ENCODE results near the gene KCNB1.
A peak's percentile ranks its signal among the peaks of the same experiment; 100 is the strongest.

Gene KCNB1

DNA sequence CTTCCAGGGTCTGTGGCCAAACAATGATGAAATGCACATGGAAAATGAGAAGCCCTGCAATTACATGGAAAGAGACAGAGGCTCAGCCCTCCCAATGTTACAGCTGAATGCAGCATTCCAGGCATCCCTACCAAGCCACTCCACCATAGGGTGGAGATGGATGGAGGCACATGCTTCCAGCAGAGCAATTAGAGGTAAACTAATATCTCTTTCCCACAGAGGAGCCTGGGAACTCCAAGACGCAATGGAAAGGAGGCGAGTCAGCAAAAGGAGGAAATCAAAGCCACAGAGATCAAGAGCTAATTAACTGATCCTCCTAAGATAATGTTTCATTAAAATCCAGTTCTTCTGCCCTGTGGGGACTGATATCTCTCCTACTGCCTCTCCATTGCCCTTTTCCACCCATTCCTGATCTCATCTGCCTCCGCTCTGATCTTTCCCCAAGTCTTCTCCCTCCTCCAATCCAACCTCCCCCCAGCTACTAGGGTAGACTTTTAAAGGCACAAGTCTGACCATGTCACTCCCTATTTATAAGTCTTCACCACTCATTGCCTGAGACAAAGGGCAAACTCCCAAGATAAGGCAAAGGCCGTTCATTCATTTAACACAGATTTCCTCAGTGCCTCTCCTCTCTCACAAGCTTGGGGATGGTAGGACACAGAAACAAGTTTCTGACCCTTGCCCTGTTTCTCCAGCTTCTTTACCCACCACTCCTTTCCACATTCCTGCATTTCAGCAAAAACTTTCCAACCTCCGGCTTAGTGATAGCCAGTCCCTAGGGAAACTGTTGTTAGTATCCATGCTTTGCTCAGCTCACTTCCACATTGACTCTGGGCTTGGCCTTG lies 14.3 kb upstream of the KCNB1 start:
- Histone ChIP-seq H3K27me3 (ENCODE audit: control insufficient read depth, insufficient read depth, low read length) (no peaks in the 10 kb centered on the region), H3K4me3 (ENCODE audit: low read length) (no peak overlapping the region), H3K9me3 (ENCODE audit: control insufficient read depth, low read depth, low read length) (no peaks in the 10 kb centered on the region), H3K36me3 (ENCODE audit: control insufficient read depth, low read depth, low read length) (no peaks in the 10 kb centered on the region), H3K9ac (ENCODE audit: low read length) (no peak overlapping the region), H3K4me1 (ENCODE audit: control insufficient read depth, low read depth, low read length) (peaks cover 3% of the 10 kb centered on the region), H3K27ac (ENCODE audit: low read length) (no peak overlapping the region)

DNA sequence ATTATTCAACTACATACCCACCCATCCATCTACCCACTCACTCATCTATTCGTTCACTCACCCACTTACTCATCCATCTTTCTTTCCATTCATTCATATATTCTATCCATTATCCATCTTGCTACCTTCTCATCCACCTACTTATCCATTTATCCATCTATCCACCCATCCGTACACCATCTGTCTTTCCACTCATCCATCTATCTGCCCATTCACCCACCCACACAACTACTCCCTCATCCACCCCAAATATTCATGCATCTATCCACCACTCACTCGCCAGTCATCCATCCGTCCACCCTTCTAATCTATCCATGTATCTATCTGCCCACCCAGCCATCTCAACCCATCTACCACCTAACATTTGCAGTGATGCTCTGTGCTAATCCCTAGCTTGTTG lies 13.6 kb upstream of the KCNB1 start:
- Histone ChIP-seq H3K4me3 (ENCODE audit: low read length) (no peak overlapping the region), H3K4me1 (ENCODE audit: control insufficient read depth, low read depth, low read length) (peaks cover 3% of the 10 kb centered on the region), H3K9me3 (ENCODE audit: control insufficient read depth, low read depth, low read length) (no peaks in the 10 kb centered on the region), H3K27ac (ENCODE audit: low read length) (no peak overlapping the region), H3K27me3 (ENCODE audit: control insufficient read depth, insufficient read depth, low read length) (no peaks in the 10 kb centered on the region), H3K36me3 (ENCODE audit: control insufficient read depth, low read depth, low read length) (no peaks in the 10 kb centered on the region), H3K9ac (ENCODE audit: low read length) (no peak overlapping the region)

DNA sequence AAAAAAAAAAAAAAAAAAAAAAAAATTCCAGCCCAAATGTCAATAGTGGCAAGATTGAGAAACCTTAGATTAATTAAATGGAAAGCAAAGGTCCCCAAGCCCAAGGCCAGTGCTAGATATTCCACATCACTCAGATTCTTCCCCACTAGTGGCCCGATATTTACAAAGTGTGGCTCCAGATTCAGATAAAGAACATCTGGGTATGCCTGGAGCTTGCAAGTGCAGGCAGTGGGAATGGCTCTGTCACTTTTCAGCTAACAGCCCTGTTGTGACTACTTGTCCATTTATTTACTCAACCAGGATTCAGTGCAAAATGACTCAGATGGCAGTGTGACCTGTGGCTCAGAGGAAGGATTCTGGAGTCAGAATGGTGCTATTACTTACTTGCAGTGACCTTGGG lies 8.2 kb upstream of the KCNB1 start:
- Histone ChIP-seq H3K27ac (ENCODE audit: low read length) (no peak overlapping the region), H3K4me1 (ENCODE audit: control insufficient read depth, low read depth, low read length) (no peaks in the 10 kb centered on the region), H3K9me3 (ENCODE audit: control insufficient read depth, low read depth, low read length) (no peaks in the 10 kb centered on the region), H3K9ac (ENCODE audit: low read length) (no peak overlapping the region), H3K36me3 (ENCODE audit: control insufficient read depth, low read depth, low read length) (no peaks in the 10 kb centered on the region), H3K27me3 (ENCODE audit: control insufficient read depth, insufficient read depth, low read length) (peaks cover 5% of the 10 kb centered on the region), H3K4me3 (ENCODE audit: low read length) (no peak overlapping the region)

DNA sequence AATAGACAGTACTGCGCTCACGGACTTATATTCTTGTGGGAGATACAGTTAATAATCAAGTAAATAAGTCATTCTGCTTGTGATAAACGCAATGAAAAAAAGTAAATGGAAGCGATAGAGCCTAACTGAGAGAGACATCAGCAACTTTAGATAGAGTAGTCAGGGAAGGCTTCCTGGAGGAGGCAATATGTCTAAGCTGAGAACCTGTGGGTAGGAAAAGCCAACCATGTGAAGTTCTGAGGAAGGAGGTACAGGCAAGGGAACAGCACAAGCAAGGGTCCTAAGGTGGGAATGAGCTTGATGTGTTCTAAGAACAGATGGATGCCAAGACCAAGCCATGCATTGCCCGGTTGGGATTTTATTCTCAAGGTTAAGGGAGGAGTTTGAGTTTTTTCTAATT lies 7.2 kb upstream of the KCNB1 start:
- H3K27ac ChIP-seq (ENCODE audit: low read length), result no peak overlapping the region
- no peaks in the 10 kb centered on the region for H3K9me3 ChIP-seq (ENCODE audit: control insufficient read depth, low read depth, low read length)
- H3K27me3 ChIP-seq (ENCODE audit: control insufficient read depth, insufficient read depth, low read length), result peaks cover 14% of the 10 kb centered on the region
- H3K4me1 ChIP-seq (ENCODE audit: control insufficient read depth, low read depth, low read length), result no peaks in the 10 kb centered on the region
- H3K36me3 ChIP-seq (ENCODE audit: control insufficient read depth, low read depth, low read length), result no peaks in the 10 kb centered on the region
- H3K9ac ChIP-seq (ENCODE audit: low read length), result no peak overlapping the region
- no peak overlapping the region for H3K4me3 ChIP-seq (ENCODE audit: low read length)

DNA sequence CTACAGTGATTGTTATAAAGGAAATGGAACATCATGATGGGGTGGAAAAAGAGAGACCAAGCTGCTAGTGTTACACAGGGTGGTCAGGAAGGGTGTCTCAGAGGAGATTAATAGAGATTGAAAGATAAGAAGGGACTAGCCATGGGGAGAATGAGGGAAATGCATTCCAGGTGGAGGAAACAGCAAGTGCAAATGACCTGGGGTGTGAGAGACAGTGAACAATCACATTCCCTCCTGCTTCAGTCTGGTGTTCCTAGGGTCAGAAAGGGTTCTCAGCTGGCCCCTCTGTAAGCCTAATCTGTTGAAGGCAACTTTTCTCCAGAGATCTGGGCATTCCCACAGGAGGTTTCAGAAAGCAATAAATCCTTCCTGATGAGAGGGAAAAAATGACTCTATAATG lies 3.6 kb upstream of the KCNB1 start:
- Histone ChIP-seq H3K4me3 (ENCODE audit: low read length) (no peak overlapping the region), H3K9ac (ENCODE audit: low read length) (no peak overlapping the region), H3K9me3 (ENCODE audit: control insufficient read depth, low read depth, low read length) (no peaks in the 10 kb centered on the region), H3K27me3 (ENCODE audit: control insufficient read depth, insufficient read depth, low read length) (peaks cover 37% of the 10 kb centered on the region), H3K4me1 (ENCODE audit: control insufficient read depth, low read depth, low read length) (no peaks in the 10 kb centered on the region), H3K27ac (ENCODE audit: low read length) (no peak overlapping the region), H3K36me3 (ENCODE audit: control insufficient read depth, low read depth, low read length) (no peaks in the 10 kb centered on the region)

DNA sequence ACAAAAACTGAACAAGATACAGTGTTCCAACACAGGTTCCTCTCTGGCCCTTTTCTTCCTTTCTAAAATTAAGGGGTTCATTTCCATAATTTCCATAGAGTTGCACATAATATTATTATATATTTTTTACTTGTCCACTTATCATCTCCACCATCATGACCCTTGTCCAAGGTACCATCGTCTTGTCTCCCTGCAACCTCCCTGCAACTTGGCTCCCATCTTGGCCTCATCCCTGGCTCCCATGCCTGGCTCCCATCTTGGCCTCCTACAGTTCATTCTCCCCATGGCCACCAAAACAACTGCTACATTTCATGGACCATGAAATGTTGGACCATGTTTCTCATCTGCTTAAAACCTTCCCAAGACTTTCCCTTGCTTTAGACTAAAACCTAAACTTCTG lies 3.1 kb upstream of the KCNB1 start:
- no peak overlapping the region for H3K9ac ChIP-seq (ENCODE audit: low read length)
- H3K27ac ChIP-seq (ENCODE audit: low read length), result no peak overlapping the region
- no peaks in the 10 kb centered on the region for H3K36me3 ChIP-seq (ENCODE audit: control insufficient read depth, low read depth, low read length)
- H3K27me3 ChIP-seq (ENCODE audit: control insufficient read depth, insufficient read depth, low read length), result peaks cover 37% of the 10 kb centered on the region
- H3K4me3 ChIP-seq (ENCODE audit: low read length), result no peak overlapping the region
- no peaks in the 10 kb centered on the region for H3K4me1 ChIP-seq (ENCODE audit: control insufficient read depth, low read depth, low read length)
- H3K9me3 ChIP-seq (ENCODE audit: control insufficient read depth, low read depth, low read length), result no peaks in the 10 kb centered on the region

DNA sequence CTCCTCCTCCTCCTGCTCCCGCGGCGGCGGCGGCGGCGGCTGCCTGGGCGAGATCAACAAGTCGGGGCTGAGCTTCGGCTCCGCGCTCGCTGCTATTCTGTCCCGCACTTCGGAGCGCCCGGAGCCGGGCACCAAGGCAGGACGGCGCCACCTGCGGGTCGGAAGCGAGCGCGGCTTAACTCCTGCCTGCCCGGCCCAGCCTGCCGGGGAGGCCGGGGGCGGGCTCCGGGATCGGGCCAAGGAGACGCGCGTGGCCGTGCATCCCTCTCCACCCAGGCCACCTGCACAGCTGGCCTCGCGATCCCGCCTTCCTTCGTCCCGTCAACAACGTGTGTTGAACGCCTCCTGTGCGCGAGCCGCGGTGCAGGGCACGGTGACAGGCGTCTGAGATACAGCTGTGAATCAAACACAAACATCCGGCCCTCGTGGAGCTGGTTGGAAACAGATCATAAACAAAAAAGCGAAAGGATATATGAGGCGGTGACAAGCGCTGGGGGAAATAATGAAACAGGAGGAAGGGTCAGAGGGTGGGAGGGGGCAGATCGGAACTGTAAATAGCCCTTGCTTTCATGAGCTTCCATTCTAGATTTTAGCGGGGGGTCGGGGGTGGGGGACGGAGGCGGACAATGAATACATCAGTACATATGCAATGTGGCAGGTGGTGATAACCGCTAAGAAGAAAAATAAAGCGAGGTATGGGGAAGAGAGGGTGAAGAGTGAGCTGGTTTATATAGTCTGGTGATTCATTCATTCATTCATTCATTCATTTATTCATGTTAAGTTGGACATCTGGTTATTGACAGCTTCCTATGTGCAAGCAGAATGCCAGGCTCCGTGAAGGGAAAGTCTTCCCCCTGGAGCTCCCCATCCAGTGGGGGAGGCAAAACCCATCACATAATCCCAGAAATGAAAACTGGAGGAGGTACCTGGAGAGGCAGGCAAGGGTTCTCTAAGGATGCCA lies 2.0 kb upstream of the KCNB1 start:
- Histone ChIP-seq H3K27ac (ENCODE audit: low read length) (no peak overlapping the region), H3K27me3 (ENCODE audit: control insufficient read depth, insufficient read depth, low read length) (peaks cover 37% of the 10 kb centered on the region), H3K9me3 (ENCODE audit: control insufficient read depth, low read depth, low read length) (no peaks in the 10 kb centered on the region), H3K9ac (ENCODE audit: low read length) (no peak overlapping the region), H3K4me3 (ENCODE audit: low read length) (peak overlapping the region; percentile 69), H3K4me1 (ENCODE audit: control insufficient read depth, low read depth, low read length) (no peaks in the 10 kb centered on the region), H3K36me3 (ENCODE audit: control insufficient read depth, low read depth, low read length) (no peaks in the 10 kb centered on the region)

DNA sequence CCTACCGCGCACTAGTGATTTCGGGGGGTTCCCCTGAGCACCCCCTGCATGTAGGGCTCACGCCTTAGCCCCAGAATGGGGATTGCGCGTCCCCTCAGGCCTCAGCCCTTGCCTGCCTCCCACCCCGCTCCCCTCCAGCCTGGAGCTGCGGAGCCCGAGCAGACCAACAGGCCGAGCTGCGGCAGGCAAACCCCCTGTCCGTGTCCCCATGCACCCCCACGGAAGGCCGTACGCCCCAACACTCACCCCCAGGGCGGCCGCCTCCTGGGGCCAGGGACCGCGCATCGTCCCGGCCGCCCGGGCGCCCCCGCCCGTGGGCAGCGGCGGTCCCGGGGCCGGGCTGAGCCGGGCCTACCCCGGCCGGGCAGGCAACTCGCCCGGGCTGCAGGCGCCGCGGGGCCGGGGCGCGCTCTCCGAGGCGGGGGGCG lies 1.2 kb upstream of the KCNB1 start:
- Histone ChIP-seq H3K36me3 (ENCODE audit: control insufficient read depth, low read depth, low read length) (no peaks in the 10 kb centered on the region), H3K4me3 (ENCODE audit: low read length) (peak overlapping the region; percentile 56), H3K9me3 (ENCODE audit: control insufficient read depth, low read depth, low read length) (no peaks in the 10 kb centered on the region), H3K9ac (ENCODE audit: low read length) (no peak overlapping the region), H3K4me1 (ENCODE audit: control insufficient read depth, low read depth, low read length) (no peaks in the 10 kb centered on the region), H3K27ac (ENCODE audit: low read length) (no peak overlapping the region), H3K27me3 (ENCODE audit: control insufficient read depth, insufficient read depth, low read length) (peaks cover 37% of the 10 kb centered on the region)

DNA sequence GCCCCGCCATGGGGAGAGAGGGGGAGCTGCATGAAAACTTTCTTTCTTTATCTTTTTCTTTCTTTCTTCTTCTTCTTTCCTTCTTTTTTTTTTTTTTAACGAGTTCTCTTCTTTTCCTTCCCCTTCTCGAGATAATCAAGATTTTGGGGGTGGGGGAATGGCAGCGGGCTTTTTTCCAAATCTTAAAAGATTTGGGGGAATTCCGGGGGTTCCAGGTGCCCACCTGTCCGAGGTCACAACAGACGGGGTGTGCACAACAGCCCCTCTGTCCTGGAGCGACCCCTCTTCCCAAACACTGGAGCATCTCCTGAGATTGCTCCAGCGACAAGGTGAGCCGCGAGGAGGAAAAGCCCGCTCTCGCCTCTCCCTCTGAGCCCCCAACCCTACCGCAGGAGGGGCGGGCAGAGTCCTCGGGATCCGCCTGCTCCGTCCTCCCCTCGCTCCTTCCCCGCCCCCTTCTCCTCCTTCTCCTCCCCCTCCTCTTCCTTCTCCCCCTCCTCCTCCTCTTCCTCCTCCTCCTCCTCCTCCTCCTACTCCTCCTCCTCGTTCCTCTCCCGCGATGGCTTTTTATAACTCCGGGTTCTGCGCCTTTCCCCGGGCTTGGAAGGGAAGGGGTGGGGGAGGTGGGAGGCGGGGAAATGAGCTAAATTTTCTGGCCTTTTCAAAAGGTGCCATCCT lies 689 bp upstream of the KCNB1 start:
- H3K27me3 ChIP-seq (ENCODE audit: control insufficient read depth, insufficient read depth, low read length), result peaks cover 37% of the 10 kb centered on the region
- peak overlapping the region; percentile 56 for H3K4me3 ChIP-seq (ENCODE audit: low read length)
- no peaks in the 10 kb centered on the region for H3K9me3 ChIP-seq (ENCODE audit: control insufficient read depth, low read depth, low read length)
- no peak overlapping the region for H3K27ac ChIP-seq (ENCODE audit: low read length)
- no peaks in the 10 kb centered on the region for H3K4me1 ChIP-seq (ENCODE audit: control insufficient read depth, low read depth, low read length)
- no peaks in the 10 kb centered on the region for H3K36me3 ChIP-seq (ENCODE audit: control insufficient read depth, low read depth, low read length)
- H3K9ac ChIP-seq (ENCODE audit: low read length), result no peak overlapping the region

DNA sequence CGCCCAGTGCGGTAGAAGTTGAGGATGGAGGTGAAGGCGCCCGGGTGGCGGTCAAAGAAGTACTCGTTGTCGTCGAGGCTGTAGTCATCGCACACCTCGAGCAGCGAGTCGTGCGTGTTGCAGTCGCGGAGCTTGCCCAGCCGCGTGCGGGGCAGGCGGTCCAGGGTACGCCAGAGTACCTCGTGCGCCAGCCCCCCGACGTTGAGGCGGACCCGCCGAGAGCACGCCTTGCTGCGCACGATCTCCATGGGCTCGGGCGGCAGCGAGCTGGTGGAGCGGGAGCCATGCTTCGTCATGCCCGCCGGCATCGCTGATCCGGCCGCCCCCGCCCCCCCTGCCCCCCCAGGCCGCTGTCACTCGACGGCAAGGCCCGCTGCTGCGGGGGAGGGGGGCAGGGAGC lies 295 bp downstream of the KCNB1 start:
- Histone ChIP-seq H3K27me3 (ENCODE audit: control insufficient read depth, insufficient read depth, low read length) (peaks cover 37% of the 10 kb centered on the region), H3K9ac (ENCODE audit: low read length) (no peak overlapping the region), H3K9me3 (ENCODE audit: control insufficient read depth, low read depth, low read length) (no peaks in the 10 kb centered on the region), H3K27ac (ENCODE audit: low read length) (no peak overlapping the region), H3K4me3 (ENCODE audit: low read length) (no peak overlapping the region), H3K36me3 (ENCODE audit: control insufficient read depth, low read depth, low read length) (no peaks in the 10 kb centered on the region), H3K4me1 (ENCODE audit: control insufficient read depth, low read depth, low read length) (no peaks in the 10 kb centered on the region)

DNA sequence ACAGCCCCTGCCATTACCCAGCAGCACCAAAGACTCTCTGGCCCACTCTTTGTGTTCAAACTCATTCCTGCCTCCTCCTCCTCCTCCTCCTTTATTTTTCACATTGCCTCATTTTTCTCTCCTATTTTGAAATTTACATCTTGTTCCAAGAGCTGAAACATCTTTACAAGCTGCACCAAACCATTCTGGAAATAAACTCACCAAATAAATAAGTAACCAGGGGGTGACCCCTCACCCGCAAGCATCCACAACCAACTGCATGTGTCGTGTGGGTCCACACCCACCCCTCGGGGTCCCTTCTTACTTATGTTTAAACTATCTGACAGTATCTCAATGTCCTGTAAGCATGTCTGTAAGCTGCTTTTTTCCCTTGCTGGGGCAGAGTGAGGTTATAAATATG lies 1.4 kb downstream of the KCNB1 start:
- Histone ChIP-seq H3K4me3 (ENCODE audit: low read length) (no peak overlapping the region), H3K9me3 (ENCODE audit: control insufficient read depth, low read depth, low read length) (no peaks in the 10 kb centered on the region), H3K27me3 (ENCODE audit: control insufficient read depth, insufficient read depth, low read length) (peaks cover 36% of the 10 kb centered on the region), H3K27ac (ENCODE audit: low read length) (no peak overlapping the region), H3K9ac (ENCODE audit: low read length) (no peak overlapping the region), H3K4me1 (ENCODE audit: control insufficient read depth, low read depth, low read length) (no peaks in the 10 kb centered on the region), H3K36me3 (ENCODE audit: control insufficient read depth, low read depth, low read length) (no peaks in the 10 kb centered on the region)

Measured in iPS-18a (cell line).